ENCODE measurements around the gene GASK1A.

Gene GASK1A

GRCh38 chr3:43048470-43048869 lies 69.4 kb downstream of the GASK1A start:
- Histone ChIP-seq H2BK5ac (ENCODE audit: low read depth, low read length, poor library complexity, severe bottlenecking) (no peak overlapping the region), H3K79me1 (replicated peaks; ENCODE audit: low read length, poor library complexity, severe bottlenecking) (no peaks in the 10 kb centered on the region), H3K4me2 (ENCODE audit: low read length, poor library complexity, severe bottlenecking) (no peak overlapping the region), H3K36me3 (ENCODE audit: control insufficient read depth in 1 of 2, insufficient read depth in 2 of 2, low read depth in 1 of 2, low read length in 2 of 2) (no peaks in the 10 kb centered on the region), H2BK12ac (ENCODE audit: low read length in 2 of 2) (no peak overlapping the region), H3K4ac (ENCODE audit: low read depth in 1 of 2, low read length in 2 of 2) (no peak overlapping the region), H2BK15ac (ENCODE audit: low read depth, poor library complexity, severe bottlenecking) (no peak overlapping the region), H3K9ac (ENCODE audit: low read length) (no peak overlapping the region), H2AK5ac (ENCODE audit: low read length, severe bottlenecking) (no peak overlapping the region), H4K8ac (ENCODE audit: low read length) (no peak overlapping the region), H4K91ac (ENCODE audit: low read length) (no peak overlapping the region), H2BK120ac (ENCODE audit: low read depth, low read length) (no peak overlapping the region), H3K23ac (ENCODE audit: low read length in 2 of 2) (no peak overlapping the region), H3K9me3 (ENCODE audit: control insufficient read depth, low read length) (peaks cover 87% of the 10 kb centered on the region), H3K27ac (ENCODE audit: low read length, poor library complexity, severe bottlenecking) (no peak overlapping the region), H3K4me1 (ENCODE audit: control insufficient read depth, insufficient read depth, low read depth, low read length) (no peaks in the 10 kb centered on the region), H3K27me3 (ENCODE audit: control insufficient read depth in 1 of 2, insufficient read depth in 1 of 2, low read length in 2 of 2) (peaks cover 0 to 6% of the 10 kb centered on the region in 2 experiments), H2AFZ (ENCODE audit: low read depth, low read length) (no peak overlapping the region), H3K18ac (ENCODE audit: low read depth in 1 of 2, low read length in 2 of 2) (no peak overlapping the region), H3K14ac (ENCODE audit: low read length in 2 of 2) (no peak overlapping the region), H3K4me3 (ENCODE audit: insufficient read depth in 1 of 2, low read depth in 1 of 2, low read length in 2 of 2) (no peak overlapping the region)
- no peak for DNase-seq

- no peak overlapping the region for H3K9ac ChIP-seq (ENCODE audit: low read length)
- H3K4me1 ChIP-seq (ENCODE audit: control insufficient read depth, insufficient read depth, low read depth, low read length): no peaks in the 10 kb centered on the region
- H4K91ac ChIP-seq (ENCODE audit: low read length): no peak overlapping the region
- H2BK12ac ChIP-seq (ENCODE audit: low read length in 2 of 2): no peak overlapping the region
- H3K4ac ChIP-seq (ENCODE audit: low read depth in 1 of 2, low read length in 2 of 2): no peak overlapping the region
- no peak overlapping the region for H3K4me3 ChIP-seq (ENCODE audit: insufficient read depth in 1 of 2, low read depth in 1 of 2, low read length in 2 of 2)
- no peak overlapping the region for H2BK15ac ChIP-seq (ENCODE audit: low read depth, poor library complexity, severe bottlenecking)
- no peak for DNase-seq
- H3K79me1 ChIP-seq (replicated peaks; ENCODE audit: low read length, poor library complexity, severe bottlenecking): no peaks in the 10 kb centered on the region
- H3K23ac ChIP-seq (ENCODE audit: low read length in 2 of 2): no peak overlapping the region
- no peak overlapping the region for H2AK5ac ChIP-seq (ENCODE audit: low read length, severe bottlenecking)
- H3K14ac ChIP-seq (ENCODE audit: low read length in 2 of 2): no peak overlapping the region
- peaks cover 52% of the 10 kb centered on the region for H3K9me3 ChIP-seq (ENCODE audit: control insufficient read depth, low read length)
- no peak overlapping the region for H2AFZ ChIP-seq (ENCODE audit: low read depth, low read length)
- no peak overlapping the region for H3K27ac ChIP-seq (ENCODE audit: low read length, poor library complexity, severe bottlenecking)
- WGBS: 93% methylated on average over 8 of the region's 12 CpGs
- H3K36me3 ChIP-seq (ENCODE audit: control insufficient read depth in 1 of 2, insufficient read depth in 2 of 2, low read depth in 1 of 2, low read length in 2 of 2): no peaks in the 10 kb centered on the region
- H4K8ac ChIP-seq (ENCODE audit: low read length): no peak overlapping the region
- peaks cover 0 to 21% of the 10 kb centered on the region in 2 experiments for H3K27me3 ChIP-seq (ENCODE audit: control insufficient read depth in 1 of 2, insufficient read depth in 1 of 2, low read length in 2 of 2)
- no peak overlapping the region for H3K4me2 ChIP-seq (ENCODE audit: low read length, poor library complexity, severe bottlenecking)
- H2BK5ac ChIP-seq (ENCODE audit: low read depth, low read length, poor library complexity, severe bottlenecking): no peak overlapping the region
- no peak overlapping the region for H2BK120ac ChIP-seq (ENCODE audit: low read depth, low read length)
- H3K18ac ChIP-seq (ENCODE audit: low read depth in 1 of 2, low read length in 2 of 2): no peak overlapping the region
These were observed 74.2 kb downstream of the GASK1A start for GRCh38 chr3:43053291-43053690.

DNA sequence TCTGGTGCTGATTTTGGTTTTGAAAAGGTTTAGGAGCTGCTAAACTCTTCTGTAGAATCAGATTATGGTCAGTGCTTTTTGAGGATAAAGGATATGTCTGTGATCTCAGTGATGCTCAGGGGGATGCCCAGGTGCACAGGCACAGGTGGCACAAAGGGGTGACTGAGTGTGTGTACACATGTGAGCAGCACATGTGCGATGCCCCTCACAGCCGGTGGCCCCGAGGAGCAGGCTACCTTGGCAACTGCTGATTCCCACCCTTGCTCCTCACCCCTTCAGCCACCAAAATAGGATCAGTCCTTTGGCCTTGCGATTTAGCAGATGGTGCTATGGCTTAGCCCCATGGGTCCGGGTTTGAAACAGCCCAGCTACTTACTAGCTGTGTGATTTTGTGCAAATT lies 75.6 kb downstream of the GASK1A start:
- H3K9ac ChIP-seq (ENCODE audit: low read length): no peak overlapping the region
- H3K18ac ChIP-seq (ENCODE audit: low read depth in 1 of 2, low read length in 2 of 2): no peak overlapping the region
- no peak overlapping the region for H4K91ac ChIP-seq (ENCODE audit: low read length)
- H3K4me2 ChIP-seq (ENCODE audit: low read length, poor library complexity, severe bottlenecking): no peak overlapping the region
- peak overlapping the region in 1 of 2 experiments; percentile 65 for H3K14ac ChIP-seq (ENCODE audit: low read length in 2 of 2)
- no peak overlapping the region for H2AFZ ChIP-seq (ENCODE audit: low read depth, low read length)
- no peak overlapping the region for H2AK5ac ChIP-seq (ENCODE audit: low read length, severe bottlenecking)
- H3K27ac ChIP-seq (ENCODE audit: low read length, poor library complexity, severe bottlenecking): no peak overlapping the region
- DNase-seq: no peak
- no peaks in the 10 kb centered on the region for H3K79me1 ChIP-seq (replicated peaks; ENCODE audit: low read length, poor library complexity, severe bottlenecking)
- no peak overlapping the region for H2BK120ac ChIP-seq (ENCODE audit: low read depth, low read length)
- H3K27me3 ChIP-seq (ENCODE audit: control insufficient read depth in 1 of 2, insufficient read depth in 1 of 2, low read length in 2 of 2): peaks cover 3 to 21% of the 10 kb centered on the region in 2 experiments
- WGBS: 90% methylated on average over 5 of the region's 5 CpGs
- no peak overlapping the region for H3K4ac ChIP-seq (ENCODE audit: low read depth in 1 of 2, low read length in 2 of 2)
- no peak overlapping the region for H3K4me3 ChIP-seq (ENCODE audit: insufficient read depth in 1 of 2, low read depth in 1 of 2, low read length in 2 of 2)
- no peak overlapping the region for H3K23ac ChIP-seq (ENCODE audit: low read length in 2 of 2)
- no peaks in the 10 kb centered on the region for H3K36me3 ChIP-seq (ENCODE audit: control insufficient read depth in 1 of 2, insufficient read depth in 2 of 2, low read depth in 1 of 2, low read length in 2 of 2)
- H4K8ac ChIP-seq (ENCODE audit: low read length): no peak overlapping the region
- H2BK15ac ChIP-seq (ENCODE audit: low read depth, poor library complexity, severe bottlenecking): no peak overlapping the region
- H3K9me3 ChIP-seq (ENCODE audit: control insufficient read depth, low read length): peaks cover 40% of the 10 kb centered on the region
- no peak overlapping the region for H2BK12ac ChIP-seq (ENCODE audit: low read length in 2 of 2)
- no peaks in the 10 kb centered on the region for H3K4me1 ChIP-seq (ENCODE audit: control insufficient read depth, insufficient read depth, low read depth, low read length)
- H2BK5ac ChIP-seq (ENCODE audit: low read depth, low read length, poor library complexity, severe bottlenecking): no peak overlapping the region

- Histone ChIP-seq H2AFZ (ENCODE audit: low read depth, low read length) (no peak overlapping the region), H2AK5ac (ENCODE audit: low read length, severe bottlenecking) (no peak overlapping the region), H3K27me3 (ENCODE audit: control insufficient read depth in 1 of 2, insufficient read depth in 1 of 2, low read length in 2 of 2) (peaks cover 9 to 21% of the 10 kb centered on the region in 2 experiments), H3K23ac (ENCODE audit: low read length in 2 of 2) (no peak overlapping the region), H3K4me2 (ENCODE audit: low read length, poor library complexity, severe bottlenecking) (no peak overlapping the region), H2BK5ac (ENCODE audit: low read depth, low read length, poor library complexity, severe bottlenecking) (no peak overlapping the region), H3K14ac (ENCODE audit: low read length in 2 of 2) (no peak overlapping the region), H3K36me3 (ENCODE audit: control insufficient read depth in 1 of 2, insufficient read depth in 2 of 2, low read depth in 1 of 2, low read length in 2 of 2) (no peaks in the 10 kb centered on the region), H3K9ac (ENCODE audit: low read length) (no peak overlapping the region), H4K8ac (ENCODE audit: low read length) (no peak overlapping the region), H4K91ac (ENCODE audit: low read length) (no peak overlapping the region), H2BK15ac (ENCODE audit: low read depth, poor library complexity, severe bottlenecking) (no peak overlapping the region), H3K4ac (ENCODE audit: low read depth in 1 of 2, low read length in 2 of 2) (no peak overlapping the region), H3K27ac (ENCODE audit: low read length, poor library complexity, severe bottlenecking) (no peak overlapping the region), H2BK120ac (ENCODE audit: low read depth, low read length) (no peak overlapping the region), H3K4me3 (ENCODE audit: insufficient read depth in 1 of 2, low read depth in 1 of 2, low read length in 2 of 2) (no peak overlapping the region), H3K4me1 (ENCODE audit: control insufficient read depth, insufficient read depth, low read depth, low read length) (no peaks in the 10 kb centered on the region), H3K18ac (ENCODE audit: low read depth in 1 of 2, low read length in 2 of 2) (no peak overlapping the region), H3K9me3 (ENCODE audit: control insufficient read depth, low read length) (peaks cover 34% of the 10 kb centered on the region), H3K79me1 (replicated peaks; ENCODE audit: low read length, poor library complexity, severe bottlenecking) (no peaks in the 10 kb centered on the region), H2BK12ac (ENCODE audit: low read length in 2 of 2) (no peak overlapping the region)
- WGBS: 85% methylated on average over 7 of the region's 7 CpGs
- DNase-seq: no peak
These were observed 76.3 kb downstream of the GASK1A start for GRCh38 chr3:43055393-43055792.
